GM18505 (cell line): ENCODE measurements around the gene ACAP1.
A peak's percentile ranks its signal among the peaks of the same experiment; 100 is the strongest.

Experiments
- ATAC-seq: cut with Tn5 transposase; IDR thresholded peaks from one replicate; pipeline ENCODE4 v1.9.1; 2021; ENCODE audit not compliant: unreplicated experiment
- POLR2A ChIP-seq: IDR thresholded peaks from 4 replicates; pipeline ENCODE4 v1.6.1; 2011; ENCODE audit warnings: borderline replicate concordance; ENCODE audit not compliant: insufficient read depth, insufficient read length; ENCODE audit errors: extremely low read depth

Gene ACAP1, protein sequence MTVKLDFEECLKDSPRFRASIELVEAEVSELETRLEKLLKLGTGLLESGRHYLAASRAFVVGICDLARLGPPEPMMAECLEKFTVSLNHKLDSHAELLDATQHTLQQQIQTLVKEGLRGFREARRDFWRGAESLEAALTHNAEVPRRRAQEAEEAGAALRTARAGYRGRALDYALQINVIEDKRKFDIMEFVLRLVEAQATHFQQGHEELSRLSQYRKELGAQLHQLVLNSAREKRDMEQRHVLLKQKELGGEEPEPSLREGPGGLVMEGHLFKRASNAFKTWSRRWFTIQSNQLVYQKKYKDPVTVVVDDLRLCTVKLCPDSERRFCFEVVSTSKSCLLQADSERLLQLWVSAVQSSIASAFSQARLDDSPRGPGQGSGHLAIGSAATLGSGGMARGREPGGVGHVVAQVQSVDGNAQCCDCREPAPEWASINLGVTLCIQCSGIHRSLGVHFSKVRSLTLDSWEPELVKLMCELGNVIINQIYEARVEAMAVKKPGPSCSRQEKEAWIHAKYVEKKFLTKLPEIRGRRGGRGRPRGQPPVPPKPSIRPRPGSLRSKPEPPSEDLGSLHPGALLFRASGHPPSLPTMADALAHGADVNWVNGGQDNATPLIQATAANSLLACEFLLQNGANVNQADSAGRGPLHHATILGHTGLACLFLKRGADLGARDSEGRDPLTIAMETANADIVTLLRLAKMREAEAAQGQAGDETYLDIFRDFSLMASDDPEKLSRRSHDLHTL

DNA sequence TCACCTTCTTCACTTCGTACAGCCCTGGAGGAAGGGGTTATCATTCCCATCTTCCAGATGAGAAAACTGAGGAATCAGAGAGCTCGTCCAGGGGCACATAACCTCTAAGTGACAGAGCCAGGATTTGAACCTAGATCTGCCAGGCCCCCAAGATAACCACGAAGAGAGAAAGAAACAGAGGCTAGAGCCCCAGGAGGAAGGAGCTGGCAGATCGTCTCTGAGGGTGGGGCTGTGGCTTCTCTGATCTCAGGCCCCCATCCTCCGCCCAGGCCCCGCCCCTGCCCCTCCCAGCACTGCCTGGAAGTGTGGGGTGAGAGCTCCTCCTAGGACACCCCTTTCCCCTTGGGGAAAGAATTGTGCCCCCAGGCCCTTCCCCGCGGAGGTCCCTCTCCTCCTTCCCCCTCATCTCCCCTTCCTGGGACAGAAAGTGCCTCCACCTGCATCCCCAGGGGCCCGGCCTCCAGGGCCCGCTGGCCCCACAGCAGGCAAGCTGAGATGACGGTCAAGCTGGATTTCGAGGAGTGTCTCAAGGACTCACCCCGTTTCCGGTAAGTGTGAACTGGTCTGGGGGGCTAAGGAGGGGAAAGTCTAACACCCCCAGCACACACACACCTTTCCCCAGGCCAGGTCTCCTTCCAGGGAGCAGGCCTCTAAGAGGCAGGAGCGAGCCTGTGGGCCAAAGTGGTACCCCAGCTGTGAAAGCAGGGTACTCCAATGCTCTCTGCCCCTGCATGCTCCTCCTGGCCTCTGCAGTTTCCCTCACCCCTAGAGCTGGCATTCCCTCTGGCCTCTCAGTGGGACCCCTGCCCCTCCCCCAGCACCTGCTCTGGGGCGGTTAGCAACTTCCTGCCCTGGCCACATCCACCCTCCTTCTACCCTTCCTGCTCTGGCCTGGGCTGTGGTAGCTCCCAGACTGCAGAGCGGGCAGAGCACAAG, at the start of gene ACAP1:
ACAP1 (plus strand) TSS at position 290 of the 936 bp plus-strand sequence; CDS start at position 496, 206 bp downstream.
- TF ChIP-seq POLR2A, result peak; percentile 63
- peak; percentile 59 for ATAC-seq

DNA sequence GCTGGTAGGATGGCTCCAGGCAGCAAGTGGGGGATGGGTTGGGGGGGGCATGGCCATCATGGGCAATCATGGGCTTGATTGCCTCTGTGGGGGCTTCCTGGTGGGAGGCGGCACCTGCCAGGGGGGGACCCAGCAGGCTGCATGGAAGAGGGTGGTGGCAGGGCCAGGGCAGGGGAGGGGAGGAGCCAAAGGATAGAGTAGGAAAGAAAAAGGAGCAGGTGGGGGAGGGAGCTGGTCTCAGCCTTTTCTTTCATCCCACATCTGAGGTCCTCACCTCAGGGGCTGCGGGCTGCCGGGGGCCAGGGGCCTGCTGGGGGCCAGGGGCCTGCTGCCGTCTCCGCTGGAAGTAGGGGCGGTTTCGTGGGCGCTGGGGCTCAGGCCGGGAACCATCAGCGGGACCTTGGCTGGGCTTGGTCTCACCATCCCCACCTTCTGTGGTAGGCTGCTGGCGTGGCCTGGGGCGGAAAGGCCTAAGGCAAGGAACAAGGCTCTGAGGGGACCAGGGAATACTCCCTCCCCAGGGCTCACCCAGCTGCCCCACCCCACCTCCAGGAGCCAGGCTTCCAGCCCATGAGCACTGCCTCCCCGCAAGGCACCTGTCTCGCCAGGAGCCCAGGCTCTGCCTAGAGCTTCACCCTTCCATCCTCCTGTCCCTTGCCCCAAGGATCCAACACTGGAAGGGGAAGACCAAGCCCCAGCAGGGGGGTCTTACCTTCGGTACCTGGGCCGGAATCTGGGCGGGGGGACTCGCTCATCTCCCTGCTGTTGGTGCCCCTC, 46.9 kb upstream of the ACAP1 start:
- no peak for TF ChIP-seq POLR2A
- ATAC-seq, result no peak

DNA sequence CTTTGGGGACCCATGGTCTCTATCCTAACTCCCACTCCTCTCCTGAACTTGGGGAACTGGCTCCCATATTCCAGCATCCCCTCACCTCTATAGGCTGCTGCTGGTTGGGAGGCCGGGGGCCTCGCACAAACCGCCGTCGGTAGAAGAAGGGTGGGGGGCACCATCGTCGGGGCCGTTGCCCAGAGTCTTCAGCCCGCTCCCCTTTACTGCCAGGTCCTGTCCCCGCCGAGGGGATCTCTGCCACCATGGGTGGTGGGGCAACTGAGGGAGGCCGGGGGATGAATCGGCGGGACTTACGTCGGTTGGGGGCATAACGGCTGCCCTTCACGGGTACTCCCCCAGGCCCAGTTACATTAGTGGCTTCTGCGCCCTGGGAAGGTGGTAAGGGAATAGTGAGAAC, 46.2 kb upstream of the ACAP1 start:
- TF ChIP-seq POLR2A, result no peak
- no peak for ATAC-seq

DNA sequence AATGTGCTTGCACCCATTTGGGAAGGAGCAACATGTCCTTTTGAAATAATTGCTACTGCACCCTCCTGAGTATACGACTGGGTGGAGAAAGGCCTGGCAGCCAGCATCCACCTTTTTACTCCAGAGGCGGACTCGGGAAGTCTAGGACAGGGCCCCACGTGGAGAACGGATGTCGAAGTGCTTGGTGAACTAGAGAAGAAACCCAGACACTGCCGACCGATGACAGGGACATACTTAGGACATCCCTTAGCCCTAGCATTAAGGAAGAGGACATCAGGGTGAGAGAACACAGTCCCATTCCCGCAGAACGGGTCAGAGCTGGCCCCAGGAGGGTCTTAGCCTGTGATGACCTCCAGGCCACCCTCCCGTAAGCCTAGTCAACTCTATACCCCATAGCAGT, 45.6 kb upstream of the ACAP1 start:
- TF ChIP-seq POLR2A, result no peak
- ATAC-seq, result no peak

DNA sequence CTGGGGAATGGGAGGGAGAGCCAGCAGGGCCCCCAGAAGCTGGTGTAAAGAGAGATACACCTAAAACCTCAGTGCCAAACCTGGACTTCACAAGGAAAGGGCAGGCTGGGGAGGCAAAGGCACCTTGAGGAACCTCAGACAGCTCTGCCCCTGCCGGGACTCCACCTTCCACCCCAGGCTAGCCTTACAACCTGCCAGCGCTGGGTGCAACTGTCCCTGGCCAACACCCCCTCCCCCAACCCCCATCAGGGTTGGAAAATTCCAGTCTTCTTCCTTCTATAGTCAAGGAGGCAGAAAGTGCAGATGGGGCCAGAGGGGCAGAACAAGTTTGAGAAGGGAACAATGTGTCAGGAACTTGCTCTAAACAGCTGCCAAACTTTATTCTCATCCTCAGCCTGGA, 44.1 kb upstream of the ACAP1 start:
- no peak for ATAC-seq
- no peak for TF ChIP-seq POLR2A

DNA sequence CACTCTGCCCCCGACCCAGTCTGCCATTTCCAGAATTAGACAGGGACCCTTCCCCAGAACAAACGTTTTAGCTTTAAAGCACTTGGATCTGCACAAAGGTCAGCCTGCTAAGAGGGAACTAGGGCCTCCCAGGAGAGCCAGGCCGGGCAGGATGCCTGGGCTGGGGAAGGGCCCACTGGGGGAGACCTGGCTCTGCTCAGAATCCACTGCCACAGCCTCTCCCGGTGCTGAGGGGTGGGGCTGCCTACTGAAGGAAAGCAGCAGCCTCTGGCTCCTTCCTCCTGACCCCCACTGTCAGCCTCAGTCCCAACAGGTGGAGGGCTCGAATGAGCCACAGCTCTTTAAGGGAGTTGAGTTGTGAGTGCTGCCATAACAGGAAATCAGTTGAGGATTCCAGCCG, 43.6 kb upstream of the ACAP1 start:
- TF ChIP-seq POLR2A, result no peak
- ATAC-seq, result no peak

DNA sequence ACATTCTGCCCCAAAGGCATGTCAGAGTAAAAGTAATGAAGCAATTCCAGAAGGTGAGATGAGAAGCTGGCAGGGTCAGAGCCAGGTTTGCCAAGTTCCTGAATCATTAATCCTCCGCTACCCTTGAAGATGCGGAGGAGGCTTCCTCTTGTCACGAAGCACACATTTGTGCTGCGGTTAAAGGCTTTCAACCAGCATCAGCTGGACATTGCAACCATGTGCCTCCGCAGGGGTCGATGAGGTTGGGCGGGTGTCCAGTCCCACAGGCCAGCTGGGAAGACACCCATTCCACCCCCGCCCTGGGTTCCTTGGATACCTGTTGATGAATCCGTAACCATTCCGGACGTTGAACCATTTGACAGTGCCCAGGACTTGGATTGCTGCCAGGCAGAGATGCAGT, 43.2 kb upstream of the ACAP1 start:
- no peak for ATAC-seq
- no peak for TF ChIP-seq POLR2A

DNA sequence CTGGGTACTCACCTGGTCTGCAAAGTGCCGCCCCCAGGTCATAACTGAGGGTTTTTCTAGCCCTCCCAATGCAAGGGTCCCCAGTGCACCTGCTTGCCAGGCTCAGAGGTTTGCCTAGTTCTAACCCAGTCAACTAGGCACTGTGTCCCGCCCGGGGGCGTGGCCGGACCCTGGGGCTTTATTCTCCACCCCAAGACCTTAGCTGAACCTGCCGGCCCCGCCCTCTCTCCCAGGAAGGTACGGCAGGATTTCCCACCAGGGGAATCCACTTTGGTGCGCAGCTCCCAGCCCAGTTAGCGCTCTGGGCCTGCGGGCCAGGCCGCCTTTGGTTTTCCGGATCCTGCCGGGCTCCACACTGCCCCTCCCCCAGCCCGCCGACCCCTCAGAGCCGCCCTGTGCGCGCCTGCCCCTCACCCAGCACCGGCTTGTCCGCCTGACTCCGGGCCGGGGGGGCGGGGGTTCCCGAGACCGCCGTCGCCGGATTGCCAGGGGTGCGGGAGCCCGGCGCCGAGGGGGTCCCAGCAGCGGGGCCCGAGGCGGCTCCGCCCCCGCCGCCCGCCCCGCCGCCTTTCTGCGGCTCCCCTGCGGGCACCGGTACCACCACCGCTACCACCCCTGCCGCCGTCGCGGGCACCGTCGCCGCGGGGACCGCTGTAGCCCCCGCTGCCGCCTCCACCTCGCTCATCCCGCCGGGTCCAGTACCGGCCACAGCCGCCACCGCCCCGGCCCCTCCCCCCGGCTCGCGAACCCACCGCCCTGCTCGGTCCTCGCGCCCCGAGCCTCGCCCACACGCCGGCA, 42.3 kb upstream of the ACAP1 start:
- ATAC-seq, result peak; percentile 1
- no peak for TF ChIP-seq POLR2A

DNA sequence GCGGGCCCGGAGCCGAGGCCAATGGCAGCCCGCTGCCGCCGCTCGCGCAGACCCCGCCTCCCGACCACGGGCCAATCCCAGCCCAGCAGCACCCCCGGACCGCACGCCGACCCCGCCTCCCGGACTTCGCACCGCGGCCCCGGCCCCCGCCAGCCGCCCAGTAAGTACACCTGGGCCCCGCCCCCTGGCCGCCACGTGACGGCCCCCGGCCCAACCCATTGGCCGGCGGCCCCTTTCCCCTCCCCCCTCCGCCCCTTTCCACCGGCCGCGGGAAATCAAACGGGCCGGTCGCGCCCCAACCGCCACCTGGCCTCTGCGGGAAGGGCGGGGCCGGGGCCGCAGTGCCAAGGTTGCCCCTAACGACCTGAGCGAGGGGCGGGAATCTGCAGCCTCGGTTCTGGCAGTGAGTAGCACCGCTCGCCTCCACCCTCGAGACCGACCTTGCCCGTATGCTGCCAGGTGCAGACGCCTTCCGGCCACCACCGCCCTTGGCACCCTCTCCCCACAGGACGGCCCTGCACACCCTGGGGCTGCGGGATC, 41.6 kb upstream of the ACAP1 start, which contains the start of gene YBX2:
YBX2 (minus strand) TSS at position 26 of the 540 bp plus-strand sequence. CDS start 139 bp downstream, outside the sequence.
- ATAC-seq, result peak; percentile 41
- no peak for TF ChIP-seq POLR2A

DNA sequence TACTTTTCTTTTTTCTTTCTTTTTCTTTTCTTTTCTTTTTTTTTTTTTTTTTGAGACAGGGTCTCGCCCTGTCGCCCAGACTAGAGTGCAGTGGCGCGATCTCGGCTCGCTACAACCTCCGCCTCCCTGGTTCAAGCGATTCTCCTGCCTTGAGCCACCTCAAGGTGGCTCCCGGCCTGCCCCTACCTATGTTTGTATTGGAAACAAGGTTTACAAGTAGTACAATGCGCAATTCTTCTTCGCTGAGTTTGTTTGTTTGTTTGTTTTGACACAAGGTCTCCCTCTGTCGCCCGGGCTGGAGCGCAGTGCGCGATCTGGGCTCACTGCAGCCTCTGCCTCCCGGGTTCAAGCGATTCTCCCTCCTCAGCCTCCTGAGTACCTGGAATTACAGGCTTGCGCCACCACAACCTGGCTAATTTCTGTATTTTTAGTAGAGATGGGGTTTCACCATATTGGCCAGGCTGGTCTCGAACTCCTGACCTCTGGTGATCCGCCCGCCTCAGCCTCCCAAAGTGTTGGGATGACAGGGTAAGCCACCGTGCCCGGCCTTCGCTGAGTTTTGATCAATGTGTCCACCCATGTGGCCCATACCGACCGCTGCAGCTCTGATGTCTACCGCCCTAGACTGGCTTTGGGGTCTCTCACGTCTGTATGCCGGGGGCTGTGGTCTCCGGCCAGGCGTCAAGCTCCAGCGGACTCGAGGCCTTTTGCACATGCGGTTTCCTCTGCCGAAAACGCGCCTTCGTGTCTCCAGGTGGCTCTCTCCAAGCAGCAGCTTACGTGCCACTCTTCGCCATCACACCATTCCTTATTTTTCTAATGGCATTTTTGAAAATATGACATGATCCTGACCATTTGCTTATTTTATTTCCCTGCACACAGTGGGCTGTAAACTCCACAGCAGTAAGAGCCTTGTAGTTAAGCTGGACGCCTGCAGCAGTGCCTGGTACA, 40.8 kb upstream of the ACAP1 start:
- ATAC-seq, result no peak
- TF ChIP-seq POLR2A, result no peak
